WTC11 (cell line): ENCODE results near the gene PLXNB1. TPM values are rescaled to one million over a fixed set of nuclear protein-coding genes. Genes with fewer than 3 reads are reported as not detected.

Experiments
- ATAC-seq: fragments of 200-7000 bp; cut with Tn5 transposase; 2 replicates; pipeline ENCODE4 v1.10.0; 2021; ENCODE audit warnings: mild to moderate bottlenecking, moderate library complexity
- CTCF ChIA-PET: fragments of 300-600 bp; sonication (Branson Sonifier 250); formaldehyde crosslinking; loops from one replicate; lab custom pipeline; 2021; ENCODE audit warnings: antibody characterized with exemption; lab: Charles Lee
- POLR2A ChIA-PET: fragments of 350-600 bp; sonication (Branson Sonifier 250); formaldehyde crosslinking; loops from one replicate; lab custom pipeline; 2021; ENCODE audit warnings: antibody characterized with exemption; lab: Charles Lee
- DNase-seq: peaks from one replicate; pipeline ENCODE4 v3.0.0; 2021; ENCODE audit warnings: low spot score
- H3K27ac Mint-ChIP-seq: 2 replicates; pipeline ENCODE4 v1.8.0; 2021; ENCODE audit warnings: mixed read lengths
- H3K27me3 Mint-ChIP-seq: 2 replicates; pipeline ENCODE4 v1.8.0; 2021; ENCODE audit warnings: low read depth, mild to moderate bottlenecking, moderate library complexity, mixed read lengths
- H3K36me3 Mint-ChIP-seq: 2 replicates; pipeline ENCODE4 v1.8.0; 2021; ENCODE audit warnings: mixed read lengths
- H3K4me1 Mint-ChIP-seq: 2 replicates; pipeline ENCODE4 v1.8.0; 2022; ENCODE audit warnings: mixed read lengths
- H3K4me3 Mint-ChIP-seq: 2 replicates; pipeline ENCODE4 v1.8.0; 2021; ENCODE audit warnings: mild to moderate bottlenecking, moderate library complexity, mixed read lengths
- H3K9me3 Mint-ChIP-seq: 2 replicates; pipeline ENCODE4 v1.8.0; 2021; ENCODE audit warnings: mixed read lengths
- CBFB ChIP-seq: sonication (generic); formaldehyde crosslinking; IDR thresholded peaks from 2 replicates; pipeline ENCODE4 v1.8.1; 2022; ENCODE audit warnings: mild to moderate bottlenecking, low read depth, missing genetic modification reagents
- FOXJ3 ChIP-seq: sonication (generic); formaldehyde crosslinking; IDR thresholded peaks from 2 replicates; pipeline ENCODE4 v1.9.0; 2021; ENCODE audit warnings: missing genetic modification reagents, mild to moderate bottlenecking, borderline replicate concordance
- FOXK1 ChIP-seq: sonication (generic); formaldehyde crosslinking; IDR thresholded peaks from 2 replicates; pipeline ENCODE4 v1.8.0; 2022; ENCODE audit warnings: mild to moderate bottlenecking, moderate library complexity, missing genetic modification reagents
- GTF2I ChIP-seq: fragments of 250-450 bp; sonication (Bioruptor Pico); conservative IDR thresholded peaks from 2 replicates; pipeline ENCODE4 v1.4.0; 2021; ENCODE audit warnings: mild to moderate bottlenecking
- JUN ChIP-seq: sonication (generic); formaldehyde crosslinking; IDR thresholded peaks from 2 replicates; pipeline ENCODE4 v1.8.0; 2023; ENCODE audit warnings: mild to moderate bottlenecking, missing genetic modification reagents
- NFATC4 ChIP-seq: fragments of 250-450 bp; sonication (Bioruptor Pico); IDR thresholded peaks from 2 replicates; pipeline ENCODE4 v1.9.0; 2021; ENCODE audit warnings: mild to moderate bottlenecking
- NFYB ChIP-seq: sonication (generic); formaldehyde crosslinking; conservative IDR thresholded peaks from 2 replicates; pipeline ENCODE4 v1.8.0; 2022; ENCODE audit warnings: low read depth, missing genetic modification reagents
- NR1H2 ChIP-seq: sonication (generic); formaldehyde crosslinking; IDR thresholded peaks from 2 replicates; pipeline ENCODE4 v1.9.0; 2021; ENCODE audit warnings: mild to moderate bottlenecking, moderate library complexity, missing genetic modification reagents
- TCF7 ChIP-seq: sonication (generic); formaldehyde crosslinking; IDR thresholded peaks from 2 replicates; pipeline ENCODE4 v1.8.0; 2022; ENCODE audit warnings: mild to moderate bottlenecking, low read depth, missing genetic modification reagents, moderate library complexity
- ZNF219 ChIP-seq: sonication (generic); formaldehyde crosslinking; IDR thresholded peaks from 2 replicates; pipeline ENCODE4 v1.8.0; 2023; ENCODE audit warnings: missing genetic modification reagents, mild to moderate bottlenecking, borderline replicate concordance
- total RNA-seq: library from RNA; stranded (reverse); gene quantifications from 3 replicates; pipeline ENCODE4 v1.2.3, GENCODE V29; 2021
- TF ChIP-seq, protein P1 (sequence below): sonication (generic); formaldehyde crosslinking; IDR thresholded peaks from 2 replicates; pipeline ENCODE4 v1.8.0; 2022; ENCODE audit warnings: mild to moderate bottlenecking, missing genetic modification reagents
- TF ChIP-seq, protein P2 (sequence below): sonication (generic); formaldehyde crosslinking; IDR thresholded peaks from 2 replicates; pipeline ENCODE4 v1.8.1; 2023; ENCODE audit warnings: mild to moderate bottlenecking, missing genetic modification reagents
- TF ChIP-seq, protein P3 (sequence below): sonication (generic); formaldehyde crosslinking; IDR thresholded peaks from 2 replicates; pipeline ENCODE4 v1.8.0; 2022; ENCODE audit warnings: mild to moderate bottlenecking, missing genetic modification reagents
- TF ChIP-seq, protein P4 (sequence below): fragments of 250-450 bp; sonication (Bioruptor Pico); IDR thresholded peaks from 2 replicates; pipeline ENCODE4 v1.9.0; 2021; ENCODE audit warnings: mild to moderate bottlenecking
- TF ChIP-seq, protein P5 (sequence below): fragments of 250-450 bp; sonication (Bioruptor Pico); IDR thresholded peaks from 2 replicates; pipeline ENCODE4 v1.9.0; 2021; ENCODE audit warnings: moderate library complexity, mild to moderate bottlenecking, inconsistent platforms, borderline replicate concordance
- TF ChIP-seq, protein P6 (sequence below): fragments of 250-450 bp; sonication (Bioruptor Pico); IDR thresholded peaks from 2 replicates; pipeline ENCODE4 v1.8.0; 2021; ENCODE audit warnings: mild to moderate bottlenecking

PLXNB1 gene
- total RNA-seq, 1 experiment from 2014 or later = 143 TPM

DNA sequence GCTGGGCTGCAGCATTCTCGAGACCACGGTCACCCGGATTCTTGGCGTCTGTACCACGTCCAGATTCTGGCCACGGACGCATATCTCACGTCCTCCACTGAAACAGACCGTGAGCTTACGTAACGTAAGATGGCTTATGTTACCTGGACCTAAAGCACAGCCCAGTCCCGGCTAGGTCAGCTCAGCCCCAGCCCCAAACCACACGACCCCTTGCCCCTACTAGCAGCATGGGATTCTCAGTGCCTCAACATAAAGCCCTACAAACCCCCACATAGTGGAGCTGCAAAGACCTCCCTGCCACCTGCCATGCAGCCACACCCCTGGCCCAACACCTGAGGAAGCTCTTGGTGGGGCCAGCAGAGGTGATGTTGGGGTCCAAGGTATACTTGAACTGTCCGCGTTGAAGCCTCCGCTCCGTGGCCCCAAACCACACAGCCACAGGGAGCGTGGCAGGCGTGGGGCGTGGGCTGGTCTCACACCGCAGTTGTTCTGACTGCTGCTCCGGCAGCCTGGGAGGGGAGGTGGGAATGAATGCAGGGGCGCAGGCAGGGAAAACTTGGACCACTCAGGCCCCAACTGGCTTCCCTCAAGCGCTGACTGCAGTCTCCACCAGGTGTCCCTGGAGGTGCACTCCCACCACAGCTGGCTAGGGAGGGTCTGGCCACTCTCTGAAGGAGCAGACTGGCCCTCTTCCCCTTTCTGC lies 14.5 kb downstream of the PLXNB1 start (continued):
- no peak for TF ChIP-seq NR1H2

DNA sequence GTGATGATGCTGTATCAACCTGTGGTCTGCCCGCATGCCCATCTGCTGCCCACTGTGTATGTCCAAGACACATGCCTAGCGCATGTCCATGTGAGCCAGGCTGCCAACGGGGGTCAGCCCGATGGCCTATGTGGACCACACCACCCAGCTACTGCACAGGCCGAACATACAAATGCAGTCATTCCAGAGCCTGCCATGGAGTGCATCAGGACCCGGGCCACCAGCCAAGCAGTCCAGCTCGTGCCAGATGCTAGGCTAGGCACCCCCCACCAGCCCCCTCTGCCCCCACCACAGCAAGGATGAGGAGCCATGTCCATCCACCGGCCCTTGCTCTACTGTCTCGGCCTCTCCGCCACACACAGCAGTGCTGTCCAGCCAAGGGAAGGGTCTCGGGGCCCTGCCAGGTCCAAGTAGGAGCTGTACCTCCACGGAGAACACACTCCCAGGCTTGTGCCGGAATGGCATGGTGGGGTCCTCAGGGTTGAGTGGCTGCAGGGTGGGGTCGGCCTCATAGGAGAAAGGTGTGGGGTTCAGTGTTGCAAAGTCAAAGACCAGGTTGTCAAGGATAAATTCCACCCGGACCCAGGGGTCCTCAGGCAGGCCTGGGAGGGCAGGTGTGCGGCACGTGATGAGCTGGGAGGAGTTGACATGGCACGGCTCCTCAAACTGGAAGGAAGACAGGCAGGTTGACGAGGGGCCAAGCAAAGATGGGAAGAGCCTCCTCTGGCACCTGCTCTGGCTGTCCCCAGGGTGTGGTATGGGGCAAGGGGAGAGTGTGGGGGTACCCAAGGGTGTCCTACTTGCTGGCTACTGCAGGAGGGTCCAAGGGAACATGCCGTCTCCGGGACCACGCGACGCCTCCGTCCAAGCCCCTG lies 15.3 kb downstream of the PLXNB1 start:
- ChIA-PET POLR2A (no interaction called here), CTCF (interaction anchor here (1.2 to 18.3 kb wide), 3 partner anchors 14 to 22 kb away, joined by 3 to 218 read pairs (median 14); no protein-coding TSS in a partner anchor)
- Mint-ChIP-seq H3K9me3 (no peaks in the 10 kb centered on the region), H3K4me1 (no peaks in the 10 kb centered on the region), H3K27ac (no peak overlapping the region), H3K27me3 (no peaks in the 10 kb centered on the region), H3K36me3 (peaks cover 58% of the 10 kb centered on the region), H3K4me3 (no peak overlapping the region)
- no peak for ATAC-seq
- TF ChIP-seq GTF2I (CRISPR knock-in tag) (no peak), CBFB (CRISPR knock-in tag) (no peak), ZNF219 (CRISPR knock-in tag) (no peak), NFATC4 (CRISPR knock-in tag) (no peak), TCF7 (CRISPR knock-in tag) (no peak), JUN (CRISPR knock-in tag) (no peak), FOXJ3 (CRISPR knock-in tag) (no peak), FOXK1 (CRISPR knock-in tag) (no peak)
- TF ChIP-seq, protein P1, sequence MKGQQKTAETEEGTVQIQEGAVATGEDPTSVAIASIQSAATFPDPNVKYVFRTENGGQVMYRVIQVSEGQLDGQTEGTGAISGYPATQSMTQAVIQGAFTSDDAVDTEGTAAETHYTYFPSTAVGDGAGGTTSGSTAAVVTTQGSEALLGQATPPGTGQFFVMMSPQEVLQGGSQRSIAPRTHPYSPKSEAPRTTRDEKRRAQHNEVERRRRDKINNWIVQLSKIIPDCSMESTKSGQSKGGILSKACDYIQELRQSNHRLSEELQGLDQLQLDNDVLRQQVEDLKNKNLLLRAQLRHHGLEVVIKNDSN (CRISPR knock-in tag) = no peak
- TF ChIP-seq, protein P2, sequence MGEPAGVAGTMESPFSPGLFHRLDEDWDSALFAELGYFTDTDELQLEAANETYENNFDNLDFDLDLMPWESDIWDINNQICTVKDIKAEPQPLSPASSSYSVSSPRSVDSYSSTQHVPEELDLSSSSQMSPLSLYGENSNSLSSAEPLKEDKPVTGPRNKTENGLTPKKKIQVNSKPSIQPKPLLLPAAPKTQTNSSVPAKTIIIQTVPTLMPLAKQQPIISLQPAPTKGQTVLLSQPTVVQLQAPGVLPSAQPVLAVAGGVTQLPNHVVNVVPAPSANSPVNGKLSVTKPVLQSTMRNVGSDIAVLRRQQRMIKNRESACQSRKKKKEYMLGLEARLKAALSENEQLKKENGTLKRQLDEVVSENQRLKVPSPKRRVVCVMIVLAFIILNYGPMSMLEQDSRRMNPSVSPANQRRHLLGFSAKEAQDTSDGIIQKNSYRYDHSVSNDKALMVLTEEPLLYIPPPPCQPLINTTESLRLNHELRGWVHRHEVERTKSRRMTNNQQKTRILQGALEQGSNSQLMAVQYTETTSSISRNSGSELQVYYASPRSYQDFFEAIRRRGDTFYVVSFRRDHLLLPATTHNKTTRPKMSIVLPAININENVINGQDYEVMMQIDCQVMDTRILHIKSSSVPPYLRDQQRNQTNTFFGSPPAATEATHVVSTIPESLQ = no peak
- TF ChIP-seq, protein P3, sequence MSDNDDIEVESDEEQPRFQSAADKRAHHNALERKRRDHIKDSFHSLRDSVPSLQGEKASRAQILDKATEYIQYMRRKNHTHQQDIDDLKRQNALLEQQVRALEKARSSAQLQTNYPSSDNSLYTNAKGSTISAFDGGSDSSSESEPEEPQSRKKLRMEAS (CRISPR knock-in tag) = no peak
- TF ChIP-seq, protein P4, sequence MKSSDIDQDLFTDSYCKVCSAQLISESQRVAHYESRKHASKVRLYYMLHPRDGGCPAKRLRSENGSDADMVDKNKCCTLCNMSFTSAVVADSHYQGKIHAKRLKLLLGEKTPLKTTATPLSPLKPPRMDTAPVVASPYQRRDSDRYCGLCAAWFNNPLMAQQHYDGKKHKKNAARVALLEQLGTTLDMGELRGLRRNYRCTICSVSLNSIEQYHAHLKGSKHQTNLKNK (CRISPR knock-in tag) = no peak
- TF ChIP-seq, protein P5, sequence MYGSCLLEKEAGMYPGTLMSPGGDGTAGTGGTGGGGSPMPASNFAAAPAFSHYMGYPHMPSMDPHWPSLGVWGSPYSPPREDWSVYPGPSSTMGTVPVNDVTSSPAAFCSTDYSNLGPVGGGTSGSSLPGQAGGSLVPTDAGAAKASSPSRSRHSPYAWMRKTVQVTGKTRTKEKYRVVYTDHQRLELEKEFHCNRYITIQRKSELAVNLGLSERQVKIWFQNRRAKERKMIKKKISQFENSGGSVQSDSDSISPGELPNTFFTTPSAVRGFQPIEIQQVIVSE (CRISPR knock-in tag) = no peak
- TF ChIP-seq, protein P6, sequence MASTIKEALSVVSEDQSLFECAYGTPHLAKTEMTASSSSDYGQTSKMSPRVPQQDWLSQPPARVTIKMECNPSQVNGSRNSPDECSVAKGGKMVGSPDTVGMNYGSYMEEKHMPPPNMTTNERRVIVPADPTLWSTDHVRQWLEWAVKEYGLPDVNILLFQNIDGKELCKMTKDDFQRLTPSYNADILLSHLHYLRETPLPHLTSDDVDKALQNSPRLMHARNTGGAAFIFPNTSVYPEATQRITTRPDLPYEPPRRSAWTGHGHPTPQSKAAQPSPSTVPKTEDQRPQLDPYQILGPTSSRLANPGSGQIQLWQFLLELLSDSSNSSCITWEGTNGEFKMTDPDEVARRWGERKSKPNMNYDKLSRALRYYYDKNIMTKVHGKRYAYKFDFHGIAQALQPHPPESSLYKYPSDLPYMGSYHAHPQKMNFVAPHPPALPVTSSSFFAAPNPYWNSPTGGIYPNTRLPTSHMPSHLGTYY (CRISPR knock-in tag) = no peak
- DNase-seq = no peak

DNA sequence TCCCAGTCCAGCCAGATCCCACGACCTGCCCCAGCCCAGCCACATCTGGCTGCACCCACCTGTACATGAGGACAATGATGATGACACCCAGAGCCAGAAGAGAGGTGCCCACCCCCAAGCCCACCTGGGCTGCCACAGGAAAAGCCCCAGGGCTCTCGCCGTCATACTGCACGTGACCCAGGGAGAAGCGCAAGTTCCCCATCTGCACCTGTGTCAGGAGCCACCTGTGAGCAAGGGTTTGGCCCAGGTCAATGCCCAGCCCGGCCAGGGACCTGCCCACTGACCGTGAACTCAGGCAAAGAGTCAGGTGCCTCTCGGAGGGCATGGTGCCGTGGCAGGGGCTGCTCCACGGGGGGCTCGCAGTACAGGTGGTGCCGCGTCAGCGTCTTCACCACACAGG lies 16.3 kb downstream of the PLXNB1 start:
- H3K4me3 Mint-ChIP-seq = no peak overlapping the region
- H3K27ac Mint-ChIP-seq = no peak overlapping the region
- H3K27me3 Mint-ChIP-seq = no peaks in the 10 kb centered on the region
- ChIA-PET POLR2A (no interaction called here), CTCF (interaction anchor here (2.9 to 18.3 kb wide), 2 partner anchors 12 to 23 kb away, joined by 15 to 218 read pairs; no protein-coding TSS in a partner anchor)
- H3K9me3 Mint-ChIP-seq = no peaks in the 10 kb centered on the region
- no peak for ATAC-seq
- DNase-seq = no peak
- no peak for TF ChIP-seq NFYB (CRISPR knock-in tag)
- TF ChIP-seq, protein P3 (CRISPR knock-in tag) = no peak
- H3K36me3 Mint-ChIP-seq = peaks cover 65% of the 10 kb centered on the region
- H3K4me1 Mint-ChIP-seq = no peaks in the 10 kb centered on the region
